Hair follicle dermal papilla cell (primary cell): ENCODE data around the gene LCE4A. TPM values are rescaled to one million over a fixed set of nuclear protein-coding genes. Genes with fewer than 3 reads are reported as not detected.

Experiments
- total RNA-seq: library from RNA; depleted of rRNA; stranded (reverse); fragments of >200 nt; gene quantifications from 2 replicates; pipeline ENCODE4 v1.2.3, GENCODE V29; 2012

The LCE4A gene, protein sequence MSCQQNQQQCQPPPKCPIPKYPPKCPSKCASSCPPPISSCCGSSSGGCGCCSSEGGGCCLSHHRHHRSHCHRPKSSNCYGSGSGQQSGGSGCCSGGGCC
- total RNA-seq, result not detected in 2 replicates

DNA sequence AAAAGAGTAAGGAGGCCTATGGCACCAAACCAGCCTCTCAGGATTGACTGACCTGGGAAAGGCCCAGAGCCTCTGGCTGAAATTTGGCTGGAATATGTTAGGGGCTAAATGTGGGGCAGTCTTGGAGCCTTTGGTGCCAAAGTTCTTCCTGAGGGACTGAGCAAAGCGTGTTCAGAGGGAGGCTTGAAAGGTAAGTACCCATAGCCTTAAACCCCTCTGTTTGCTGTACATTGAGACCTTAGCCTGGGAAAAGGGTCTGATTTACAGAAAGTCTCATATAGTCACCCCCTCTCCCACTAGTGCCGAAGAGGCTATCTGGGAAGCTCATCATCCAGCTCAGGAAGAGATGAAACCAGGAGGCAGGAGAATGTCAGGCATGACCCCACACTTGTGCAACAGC, at the start of gene LCE4A:
Gene LCE4A (plus strand): TSS at position 301 of the 400 bp plus-strand sequence. CDS start 916 bp downstream, outside the sequence.

DNA sequence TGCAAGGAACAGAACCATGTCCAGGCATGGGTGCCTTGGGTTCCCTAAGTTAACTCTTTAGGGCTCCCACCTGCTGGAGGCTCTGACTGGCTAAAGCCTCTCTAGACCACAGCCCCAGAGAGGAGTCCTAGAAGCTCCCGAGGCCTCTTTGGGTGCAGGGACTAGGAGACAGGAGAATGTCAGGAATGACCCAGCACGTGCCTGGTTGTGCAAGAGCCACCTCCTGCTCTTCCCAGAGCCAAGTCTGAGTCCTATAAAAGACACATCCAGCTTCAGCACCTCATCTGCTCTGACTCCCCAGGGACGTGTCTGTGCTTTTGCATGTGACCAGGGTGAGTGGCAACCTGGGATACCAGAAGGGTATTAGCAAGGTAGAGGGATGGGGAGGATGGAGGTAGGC, 44.9 kb upstream of the LCE4A start, which contains the start of gene LCE2D:
Gene LCE2D (plus strand): TSS at position 283 of the 400 bp plus-strand sequence. CDS start 726 bp downstream, outside the sequence.

DNA sequence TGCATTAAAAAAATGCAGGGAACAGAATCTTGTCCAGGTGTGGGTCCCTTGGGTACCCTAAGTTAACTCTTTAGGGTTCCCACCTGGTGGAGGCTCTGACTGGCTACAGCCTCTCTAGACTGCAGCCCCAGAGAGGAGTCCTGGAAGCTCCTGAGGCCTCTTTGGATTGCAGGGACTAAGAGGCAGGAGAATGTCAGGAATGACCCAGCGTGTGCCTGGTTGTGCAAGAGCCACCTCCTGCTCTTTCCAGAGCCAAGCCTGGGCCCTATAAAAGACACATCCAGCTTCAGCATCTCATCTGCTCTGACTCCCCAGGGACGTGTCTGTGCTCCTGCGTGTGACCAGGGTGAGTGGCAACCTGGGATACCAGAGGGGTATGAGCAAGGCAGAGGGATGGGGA, 33.0 kb upstream of the LCE4A start, which contains the start of gene LCE2C:
Gene LCE2C (plus strand): TSS at position 297 of the 400 bp plus-strand sequence. CDS start 737 bp downstream, outside the sequence.

DNA sequence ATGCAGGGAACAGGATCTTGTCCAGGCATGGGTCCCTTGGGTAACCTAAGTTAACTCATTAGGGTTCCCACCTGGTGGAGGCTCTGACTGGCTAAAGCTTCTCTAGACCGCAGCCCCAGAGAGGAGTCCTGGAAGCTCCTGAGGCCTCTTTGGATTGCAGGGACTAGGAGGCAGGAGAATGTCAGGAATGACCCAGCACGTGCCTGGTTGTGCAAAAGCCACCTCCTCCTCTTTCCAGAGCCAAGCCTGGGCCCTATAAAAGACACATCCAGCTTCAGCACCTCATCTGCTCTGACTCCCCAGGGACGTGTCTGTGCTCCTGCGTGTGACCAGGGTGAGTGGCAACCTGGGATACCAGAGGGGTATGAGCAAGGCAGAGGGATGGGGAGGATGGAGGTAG, 22.1 kb upstream of the LCE4A start, which contains the start of gene LCE2B:
Gene LCE2B (plus strand): TSS at position 301 of the 400 bp plus-strand sequence. CDS start 721 bp downstream, outside the sequence.

DNA sequence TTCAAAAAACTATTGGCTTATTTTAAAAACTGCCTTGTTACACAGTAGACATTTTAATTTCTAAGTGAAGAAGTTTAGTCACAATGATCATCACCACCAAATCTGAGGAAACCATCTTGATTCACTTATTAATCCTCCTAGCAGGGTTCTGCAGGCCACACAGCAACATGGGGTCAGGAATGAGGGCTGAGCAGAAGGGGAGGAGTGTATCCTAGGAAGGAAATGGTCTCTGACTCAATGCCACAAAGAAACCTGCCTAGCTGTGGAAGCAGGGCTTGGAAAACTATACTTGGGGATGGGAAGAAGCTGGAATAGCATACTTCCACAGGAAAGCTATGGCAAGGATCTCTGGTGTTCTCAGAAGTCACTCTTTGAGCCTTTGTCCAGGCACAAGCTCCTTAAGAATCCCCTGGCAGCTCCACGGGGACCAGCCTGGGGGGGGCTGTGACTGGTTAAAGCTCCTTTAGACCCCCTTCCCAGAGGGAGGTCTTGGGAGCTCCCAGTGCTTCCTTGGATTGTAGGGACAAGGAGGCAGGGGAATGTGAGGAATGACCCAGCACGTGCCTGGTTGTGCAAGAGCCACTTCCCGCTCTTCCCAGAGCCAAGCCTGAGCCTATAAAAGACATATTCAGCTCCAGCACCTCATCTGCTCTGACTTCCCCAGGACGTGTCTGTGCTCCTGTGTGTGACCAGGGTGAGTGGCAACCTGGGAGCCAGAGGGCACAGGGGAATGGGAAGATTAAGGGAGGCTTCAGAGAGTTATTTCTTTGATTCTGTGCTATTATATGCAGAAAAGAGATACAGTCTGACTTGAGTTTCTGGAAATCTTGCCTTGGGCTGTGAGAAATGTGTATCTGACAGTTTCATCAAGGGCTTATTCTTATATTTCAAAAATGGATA, 10.0 kb upstream of the LCE4A start, which contains the start of gene LCE2A:
Gene LCE2A (plus strand): TSS at position 645 of the 900 bp plus-strand sequence. CDS start 557 bp downstream, outside the sequence.

DNA sequence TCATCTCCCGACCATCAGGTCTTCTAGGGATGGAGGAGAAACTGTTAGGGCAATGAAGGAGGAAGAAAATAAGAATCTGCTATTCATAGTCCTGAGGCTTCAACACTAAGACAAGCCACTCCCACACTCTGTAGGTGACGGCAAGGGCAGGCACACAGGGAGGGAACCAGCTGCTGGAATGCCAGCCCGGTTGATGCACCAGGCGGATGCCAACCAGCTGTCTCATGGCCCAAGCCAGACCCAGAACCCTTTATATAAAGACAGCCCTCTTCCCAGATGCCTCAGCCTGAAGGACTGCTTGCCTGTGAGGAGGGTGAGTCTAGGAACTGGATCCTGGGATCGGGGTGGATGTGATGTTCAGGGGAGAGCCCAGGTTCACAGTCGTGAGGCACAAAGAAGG, 49.8 kb downstream of the LCE4A start, which contains the start of gene KPRP:
Gene KPRP (plus strand): TSS at position 279 of the 400 bp plus-strand sequence. CDS start 1,564 bp downstream, outside the sequence.

Other genes with a start within 250 kb of the LCE4A start
- not detected in 2 replicates for gene LCE5A, start 197.4 kb upstream of the LCE4A start, total RNA-seq
- gene CRCT1, start 193.7 kb upstream of the LCE4A start, total RNA-seq, result not detected in 2 replicates
- not detected in 2 replicates for gene LCE3E, start 141.4 kb upstream of the LCE4A start, total RNA-seq
- gene LCE3D, start 127.6 kb upstream of the LCE4A start, total RNA-seq, result not detected in 2 replicates
- not detected in 2 replicates for gene LCE3C, start 107.9 kb upstream of the LCE4A start, total RNA-seq
- not detected in 2 replicates for gene LCE3B, start 94.3 kb upstream of the LCE4A start, total RNA-seq
- not detected in 2 replicates for gene LCE3A, start 85.1 kb upstream of the LCE4A start, total RNA-seq
- not detected in 2 replicates for gene LCE2D, start 44.8 kb upstream of the LCE4A start, total RNA-seq
- not detected in 2 replicates for gene LCE2C, start 32.9 kb upstream of the LCE4A start, total RNA-seq
- not detected in 2 replicates for gene LCE2B, start 22.0 kb upstream of the LCE4A start, total RNA-seq
- not detected in 2 replicates for gene LCE2A, start 9.8 kb upstream of the LCE4A start, total RNA-seq
- not detected in 2 replicates for gene KPRP, start 49.9 kb downstream of the LCE4A start, total RNA-seq
- not detected in 2 replicates for gene LCE1F, start 67.0 kb downstream of the LCE4A start, total RNA-seq
- gene LCE1E, start 78.1 kb downstream of the LCE4A start, total RNA-seq, result not detected in 2 replicates
- not detected in 2 replicates for gene LCE1D, start 88.6 kb downstream of the LCE4A start, total RNA-seq
- not detected in 2 replicates for gene LCE1C, start 98.5 kb downstream of the LCE4A start, total RNA-seq
- not detected in 2 replicates for gene LCE1B, start 103.8 kb downstream of the LCE4A start, total RNA-seq
- not detected in 2 replicates for gene LCE1A, start 119.3 kb downstream of the LCE4A start, total RNA-seq
- gene LCE6A, start 134.7 kb downstream of the LCE4A start, total RNA-seq, result not detected in 2 replicates
- gene LCE7A, start 151.8 kb downstream of the LCE4A start, total RNA-seq, result not detected in 2 replicates
- not detected in 2 replicates for gene SMCP, start 170.2 kb downstream of the LCE4A start, total RNA-seq
- not detected in 2 replicates for gene IVL, start 200.4 kb downstream of the LCE4A start, total RNA-seq
- gene SPRR5, start 239.0 kb downstream of the LCE4A start, total RNA-seq, result not detected in 2 replicates